Stomach (tissue), 4 donors: ENCODE data around the gene CTDSPL.

Experiments used
- EP300 ChIP-seq: sonication (generic); formaldehyde crosslinking; IDR thresholded peaks from one replicate; pipeline ENCODE4 v1.6.1; 2017; ENCODE audit warnings: antibody characterized with exemption
- POLR2A ChIP-seq, 4 donors: fragments of 450-650 bp; IDR thresholded peaks; one replicate each; pipeline ENCODE4 v1.6.1; 2016; ENCODE audit warnings: antibody characterized with exemption in 4 of 4, control low read depth in 2 of 4, mild to moderate bottlenecking in 1 of 4, moderate library complexity in 1 of 4
- POLR2AphosphoS5 ChIP-seq, 3 donors: sonication (generic); formaldehyde crosslinking; IDR thresholded peaks; one replicate each; pipeline ENCODE4 v1.6.1; 2016; ENCODE audit warnings: antibody characterized with exemption in 3 of 3
- TF ChIP-seq, protein P1 (sequence below), 7 experiments: fragments of 450-650 bp in 4 of 7; fragments of 200-600 bp in 3 of 7; sonication (generic) in 3 of 7; IDR thresholded peaks; one replicate each; pipeline ENCODE4 v1.5.1; 2016 to 2019; ENCODE audit warnings: antibody characterized with exemption in 7 of 7, control low read depth in 2 of 7, mild to moderate bottlenecking in 1 of 7

DNA sequence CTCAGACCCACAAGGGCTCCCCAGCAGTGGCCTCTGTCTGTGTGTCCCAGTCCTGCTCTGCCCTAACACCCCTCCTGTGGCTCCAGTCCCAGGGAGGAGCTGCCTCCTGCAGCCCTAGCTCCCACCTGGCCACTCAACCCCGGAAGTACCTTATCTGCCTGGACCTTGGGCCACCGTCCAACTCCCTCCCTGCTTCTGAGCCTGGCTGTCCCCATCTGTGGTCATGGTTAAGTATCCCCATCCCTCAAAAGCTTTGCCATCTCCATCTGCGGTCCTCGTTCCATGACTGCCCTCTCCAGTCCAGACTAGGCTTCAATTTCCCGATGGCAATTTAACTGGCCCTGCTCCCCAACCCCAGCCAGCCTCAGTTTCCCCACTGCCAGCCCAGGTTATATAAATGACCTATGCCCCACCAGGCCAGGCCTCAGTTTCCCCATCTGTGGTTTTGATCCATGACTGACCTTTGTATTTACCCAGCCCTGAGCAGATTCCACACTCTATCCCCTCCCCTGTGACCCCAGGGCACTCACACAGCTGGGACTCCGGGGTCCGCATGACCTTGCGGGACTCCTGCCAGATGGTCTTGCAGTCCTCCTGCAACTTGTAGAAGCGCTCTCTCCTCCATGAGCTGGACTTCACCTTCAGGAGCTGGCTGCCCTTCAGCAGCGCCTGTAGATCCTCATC lies 158.1 kb downstream of the CTDSPL start:
- TF ChIP-seq, protein P1, sequence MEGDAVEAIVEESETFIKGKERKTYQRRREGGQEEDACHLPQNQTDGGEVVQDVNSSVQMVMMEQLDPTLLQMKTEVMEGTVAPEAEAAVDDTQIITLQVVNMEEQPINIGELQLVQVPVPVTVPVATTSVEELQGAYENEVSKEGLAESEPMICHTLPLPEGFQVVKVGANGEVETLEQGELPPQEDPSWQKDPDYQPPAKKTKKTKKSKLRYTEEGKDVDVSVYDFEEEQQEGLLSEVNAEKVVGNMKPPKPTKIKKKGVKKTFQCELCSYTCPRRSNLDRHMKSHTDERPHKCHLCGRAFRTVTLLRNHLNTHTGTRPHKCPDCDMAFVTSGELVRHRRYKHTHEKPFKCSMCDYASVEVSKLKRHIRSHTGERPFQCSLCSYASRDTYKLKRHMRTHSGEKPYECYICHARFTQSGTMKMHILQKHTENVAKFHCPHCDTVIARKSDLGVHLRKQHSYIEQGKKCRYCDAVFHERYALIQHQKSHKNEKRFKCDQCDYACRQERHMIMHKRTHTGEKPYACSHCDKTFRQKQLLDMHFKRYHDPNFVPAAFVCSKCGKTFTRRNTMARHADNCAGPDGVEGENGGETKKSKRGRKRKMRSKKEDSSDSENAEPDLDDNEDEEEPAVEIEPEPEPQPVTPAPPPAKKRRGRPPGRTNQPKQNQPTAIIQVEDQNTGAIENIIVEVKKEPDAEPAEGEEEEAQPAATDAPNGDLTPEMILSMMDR (IDR thresholded peaks at IDR 0.05) = no peak
- TF ChIP-seq POLR2A (IDR thresholded peaks at IDR 0.05) (no peak), POLR2AphosphoS5 (IDR thresholded peaks at IDR 0.05) (no peak), EP300 (no peak)
